Measurements from ENCODE around the gene SRGN. TPM values are rescaled to one million over a fixed set of nuclear protein-coding genes. Genes with fewer than 3 reads are reported as not detected.

SRGN gene
- total and polyA plus RNA-seq, 10 of the 15 experiments (the other 5 are each of a cell fraction or from before 2014, with no cell fraction given): 382 to 2,414 (median 885) TPM

DNA sequence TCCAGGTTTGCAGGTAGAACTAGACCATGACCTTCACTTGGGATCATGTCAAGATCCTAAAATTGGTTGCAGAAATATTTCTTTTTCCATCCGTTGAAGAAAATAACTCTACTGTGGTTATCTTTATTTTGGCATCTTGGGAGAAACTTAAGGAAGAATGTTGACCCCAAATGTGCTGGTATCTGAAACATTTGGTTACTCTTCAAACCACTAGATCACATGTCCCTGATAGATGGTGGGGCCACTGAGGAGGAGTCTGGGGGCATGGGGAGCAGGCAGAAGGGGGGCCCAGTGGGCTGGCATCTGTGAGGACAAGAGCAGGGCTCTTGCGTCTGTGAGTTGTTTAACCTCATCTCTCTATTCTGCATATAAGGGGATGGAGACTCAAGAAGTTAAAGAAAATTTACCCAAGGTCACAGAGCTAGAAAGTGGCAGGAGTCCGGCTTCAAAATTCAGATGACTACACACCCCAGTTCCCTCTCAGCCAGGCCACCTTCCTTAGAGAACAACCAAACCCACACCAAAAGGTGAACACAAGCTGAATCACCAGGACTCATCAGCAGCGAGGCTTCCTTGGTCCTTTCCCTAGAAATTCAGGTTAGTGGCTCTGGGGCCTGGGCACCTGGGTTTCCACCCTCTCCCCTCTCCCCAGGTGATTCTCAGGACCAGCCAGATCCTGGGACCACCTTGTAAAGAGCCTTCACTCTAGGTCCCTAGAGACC is 40.6 kb upstream of the SRGN start (continued):
- TF ChIP-seq, protein P1, sequence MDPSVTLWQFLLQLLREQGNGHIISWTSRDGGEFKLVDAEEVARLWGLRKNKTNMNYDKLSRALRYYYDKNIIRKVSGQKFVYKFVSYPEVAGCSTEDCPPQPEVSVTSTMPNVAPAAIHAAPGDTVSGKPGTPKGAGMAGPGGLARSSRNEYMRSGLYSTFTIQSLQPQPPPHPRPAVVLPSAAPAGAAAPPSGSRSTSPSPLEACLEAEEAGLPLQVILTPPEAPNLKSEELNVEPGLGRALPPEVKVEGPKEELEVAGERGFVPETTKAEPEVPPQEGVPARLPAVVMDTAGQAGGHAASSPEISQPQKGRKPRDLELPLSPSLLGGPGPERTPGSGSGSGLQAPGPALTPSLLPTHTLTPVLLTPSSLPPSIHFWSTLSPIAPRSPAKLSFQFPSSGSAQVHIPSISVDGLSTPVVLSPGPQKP (IDR thresholded peaks at IDR 0.05; ENCODE audit: low read depth, low read length): no peak

DNA sequence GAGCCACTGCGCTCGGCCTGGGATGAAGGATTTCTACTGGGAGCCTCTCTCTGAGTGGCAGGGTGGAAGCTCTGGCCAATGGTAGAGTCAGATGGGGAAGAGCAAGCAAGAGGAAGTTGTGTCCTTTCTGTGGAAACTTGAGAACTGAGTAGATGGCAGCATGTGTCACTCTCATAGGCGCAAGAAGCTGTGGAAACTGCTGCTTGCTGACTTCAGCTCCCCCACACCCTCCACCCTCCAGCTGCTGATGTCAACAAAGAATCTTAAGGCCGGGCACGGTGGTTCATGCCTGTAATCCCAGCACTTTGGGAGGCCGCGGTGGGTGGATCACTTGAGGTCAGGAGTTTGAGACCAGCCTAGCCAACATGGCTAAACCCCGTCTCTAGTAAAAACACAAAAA is 39.8 kb upstream of the SRGN start:
- 0 out of 2 replicates have a peak, but pooled peaks cover 2% of the 10 kb centered on the region for H3K79me2 ChIP-seq (ENCODE audit: control insufficient read depth, insufficient read depth, low read length)
- no TSS peak for BruUV-seq (replicated peaks)
- 0 out of 2 replicates have a peak, but pooled peaks have one; percentile 22 for TF ChIP-seq HDGF (IDR thresholded peaks at IDR 0.05)
- TF ChIP-seq, protein P2, sequence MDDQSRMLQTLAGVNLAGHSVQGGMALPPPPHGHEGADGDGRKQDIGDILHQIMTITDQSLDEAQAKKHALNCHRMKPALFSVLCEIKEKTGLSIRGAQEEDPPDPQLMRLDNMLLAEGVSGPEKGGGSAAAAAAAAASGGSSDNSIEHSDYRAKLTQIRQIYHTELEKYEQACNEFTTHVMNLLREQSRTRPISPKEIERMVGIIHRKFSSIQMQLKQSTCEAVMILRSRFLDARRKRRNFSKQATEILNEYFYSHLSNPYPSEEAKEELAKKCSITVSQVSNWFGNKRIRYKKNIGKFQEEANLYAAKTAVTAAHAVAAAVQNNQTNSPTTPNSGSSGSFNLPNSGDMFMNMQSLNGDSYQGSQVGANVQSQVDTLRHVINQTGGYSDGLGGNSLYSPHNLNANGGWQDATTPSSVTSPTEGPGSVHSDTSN (IDR thresholded peaks at IDR 0.05; ENCODE audit: insufficient replicate concordance, low read depth, low read length): peak; percentile 18
- no peak for TF ChIP-seq TCF12 (IDR thresholded peaks at IDR 0.05; ENCODE audit: low read depth, low read length)
- no peak for TF ChIP-seq CREB1 (IDR thresholded peaks at IDR 0.05; ENCODE audit: low read depth)
- no peak for TF ChIP-seq HDAC6 (IDR thresholded peaks at IDR 0.05; ENCODE audit: unreplicated experiment)
- no peak for TF ChIP-seq CHD4 (IDR thresholded peaks at IDR 0.05)
- peak; percentile 57; the same call in 1 of the 2 replicates for TF ChIP-seq SMARCA5 (IDR thresholded peaks at IDR 0.05)
- 0 out of 2 replicates have a peak, but pooled peaks have one; percentile 19 for TF ChIP-seq NR2F1 (conservative IDR thresholded peaks at IDR 0.05)
- TF ChIP-seq STAT3 (IDR thresholded peaks at IDR 0.05; ENCODE audit: low read depth, low read length): no peak
- no peak for TF ChIP-seq MXI1 (IDR thresholded peaks at IDR 0.05; ENCODE audit: low read depth, low read length)
- TF ChIP-seq DPF2 (IDR thresholded peaks at IDR 0.05): peak; percentile 11; the same call in 1 of the 2 replicates
- TF ChIP-seq IKZF1 (conservative IDR thresholded peaks at IDR 0.05): peak; percentile 35; the same call in 1 of the 2 replicates
- TF ChIP-seq, protein P3, sequence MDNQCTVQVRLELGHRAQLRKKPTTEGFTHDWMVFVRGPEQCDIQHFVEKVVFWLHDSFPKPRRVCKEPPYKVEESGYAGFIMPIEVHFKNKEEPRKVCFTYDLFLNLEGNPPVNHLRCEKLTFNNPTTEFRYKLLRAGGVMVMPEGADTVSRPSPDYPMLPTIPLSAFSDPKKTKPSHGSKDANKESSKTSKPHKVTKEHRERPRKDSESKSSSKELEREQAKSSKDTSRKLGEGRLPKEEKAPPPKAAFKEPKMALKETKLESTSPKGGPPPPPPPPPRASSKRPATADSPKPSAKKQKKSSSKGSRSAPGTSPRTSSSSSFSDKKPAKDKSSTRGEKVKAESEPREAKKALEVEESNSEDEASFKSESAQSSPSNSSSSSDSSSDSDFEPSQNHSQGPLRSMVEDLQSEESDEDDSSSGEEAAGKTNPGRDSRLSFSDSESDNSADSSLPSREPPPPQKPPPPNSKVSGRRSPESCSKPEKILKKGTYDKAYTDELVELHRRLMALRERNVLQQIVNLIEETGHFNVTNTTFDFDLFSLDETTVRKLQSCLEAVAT (IDR thresholded peaks at IDR 0.05): peak; percentile 92

More for the DNA sequence above, 39.8 kb upstream of the SRGN start:
- DNase-seq (ENCODE audit: low read depth, low spot score) (no peak), FAIRE-seq (no peak), ATAC-seq (peak; percentile 3; the same call in 2 of the 3 replicates)
- intact Hi-C loops (cut with micrococcal nuclease; ENCODE audit: unreplicated experiment): loop anchor here (5.0 kb wide), 1 partner anchor 41 kb away; no protein-coding TSS in a partner anchor
- H3K36me3 ChIP-seq (ENCODE audit: control insufficient read depth in 2 of 2, insufficient read depth in 2 of 2, low read length in 1 of 2): no peaks in the 10 kb centered on the region
- ChIA-PET RAD21 (ENCODE audit: unreplicated experiment) (interaction anchor here (0.7 to 25.6 kb wide), 6 partner anchors 8 to 43 kb away, joined by 3 to 544 read pairs (median 48); partner anchors contain the start of gene SRGN), SMC1A (ENCODE audit: uncharacterized antibody, unreplicated experiment) (interaction anchor here (1.0 to 17.6 kb wide), 8 partner anchors 9 to 42 kb away, joined by 3 to 355 read pairs (median 12); partner anchors contain the start of gene SRGN), POLR2A (interaction anchor here (0.7 to 16.7 kb wide), 6 partner anchors 9 to 44 kb away, joined by 3 to 312 read pairs (median 4); partner anchors contain the start of gene SRGN), CTCF (interaction anchor here (0.9 to 14.3 kb wide), 6 partner anchors 10 to 56 kb away, joined by 3 to 121 read pairs (median 4); partner anchors contain the start of gene SRGN)
- no peaks in the 10 kb centered on the region for H3K27me3 ChIP-seq (replicated peaks in 1 of 2; ENCODE audit: control insufficient read depth in 2 of 2, insufficient read depth in 2 of 2, low read length in 1 of 2)
- H2AFZ ChIP-seq (ENCODE audit: control insufficient read depth, low read depth, low read length): no peak overlapping the region
- WGBS (ENCODE audit: insufficient coverage, insufficient replicate concordance, low lambda C conversion rate, missing lambda C conversion rate): 59% methylated on average over 8 of the region's 8 CpGs
- no peaks in the 10 kb centered on the region for H3K9me3 ChIP-seq (replicated peaks; ENCODE audit: control insufficient read depth, insufficient read depth, low read length)
- H3K9ac ChIP-seq (ENCODE audit: control insufficient read depth, insufficient read depth, low read length): no peak overlapping the region
- in situ Hi-C loops (cut with MboI): no loop called here
- no peak overlapping the region for H3K4me3 ChIP-seq
- no peak overlapping the region for H3K4me2 ChIP-seq (ENCODE audit: control insufficient read depth, insufficient read depth)
- peaks cover 92% of the 10 kb centered on the region for H3K4me1 ChIP-seq (ENCODE audit: control insufficient read depth, insufficient read depth, low read length)
- H4K20me1 ChIP-seq (ENCODE audit: control insufficient read depth, insufficient read depth): no peaks in the 10 kb centered on the region
- peak overlapping the region; percentile 36 for H3K27ac ChIP-seq (ENCODE audit: control insufficient read depth, insufficient read depth)

All from GM12878 (cell line).